BLaER1 treated with 17β-estradiol and CSF1 and Interleukin-3, amounts not matched to agents 10 nM and 100 nM (cell line): ENCODE measurements around the gene ARMC8.

ENCODE experiments used
- H3K27ac ChIP-seq, 11 experiments: shearing (Covaris generic); formaldehyde crosslinking; 2 replicates each; pipeline ENCODE4 v1.8.1; 2022
- H3K27me3 ChIP-seq, 11 experiments: shearing (Covaris generic); formaldehyde crosslinking; 2 replicates each; pipeline ENCODE4 v1.8.1; 2022
- H3K36me3 ChIP-seq, 11 experiments: shearing (Covaris generic); formaldehyde crosslinking; 2 replicates each; pipeline ENCODE4 v1.8.1; 2022
- H3K4me1 ChIP-seq, 10 experiments: shearing (Covaris generic); formaldehyde crosslinking; 2 replicates each; pipeline ENCODE4 v1.8.1; 2022
- H3K4me2 ChIP-seq, 11 experiments: shearing (Covaris generic); formaldehyde crosslinking; 2 replicates each; pipeline ENCODE4 v1.8.1; 2022
- H3K4me3 ChIP-seq, 10 experiments: shearing (Covaris generic); formaldehyde crosslinking; 2 replicates each; pipeline ENCODE4 v1.8.1; 2022
- H3K9ac ChIP-seq, 11 experiments: shearing (Covaris generic); formaldehyde crosslinking; 2 replicates each; pipeline ENCODE4 v1.8.1; 2022
- H3K9me3 ChIP-seq, 11 experiments: shearing (Covaris generic); formaldehyde crosslinking; replicated peaks in 1 of 11; 2 replicates each; pipeline ENCODE4 v1.8.1; 2022
- H4K20me1 ChIP-seq, 11 experiments: shearing (Covaris generic); formaldehyde crosslinking; 2 replicates each; pipeline ENCODE4 v1.8.1; 2022
- Cebpa-rat ChIP-seq, 11 experiments: shearing (Covaris generic); IDR thresholded peaks; 2 replicates each; pipeline ENCODE4 v1.8.1; 2022

ARMC8 gene

DNA sequence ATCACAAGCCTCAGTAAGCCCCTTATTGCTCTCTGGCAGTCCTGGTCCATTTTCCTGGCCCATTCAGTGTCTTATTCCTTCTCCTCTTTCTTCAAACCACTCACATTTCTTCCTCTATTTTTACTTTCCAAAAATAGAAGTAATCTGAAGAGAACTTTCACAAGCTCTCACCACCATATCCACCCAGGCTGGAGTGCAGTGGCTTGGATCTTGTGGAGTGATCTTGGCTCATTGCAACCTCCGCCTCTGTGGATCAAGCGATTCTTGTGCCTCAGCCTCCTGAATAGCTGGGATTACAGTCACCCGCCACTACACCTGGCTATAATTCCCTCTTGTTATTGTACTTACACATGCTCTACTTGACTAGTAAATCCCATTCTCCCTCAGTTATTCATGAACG lies 16.8 kb downstream of the ARMC8 start:
- no peak for TF ChIP-seq Cebpa-rat (IDR thresholded peaks at IDR 0.05)
- Histone ChIP-seq H3K9ac (no peak overlapping the region), H4K20me1 (peaks cover 71 to 100% (median 97%) of the 10 kb centered on the region in 11 experiments), H3K9me3 (peaks cover 0 to 24% (median 16%) of the 10 kb centered on the region in 11 experiments; a peak in 15 of 22 replicates), H3K27me3 (no peaks in the 10 kb centered on the region), H3K4me3 (no peak overlapping the region), H3K27ac (0 out of 22 replicates have a peak overlapping the region, but pooled peaks of 1 of the 11 experiments have one; percentile 12), H3K4me2 (peak overlapping the region in 8 of 11 experiments; percentile 11 to 58 (median 50); a peak in 13 of 22 replicates), H3K4me1 (peaks cover 13 to 34% (median 22%) of the 10 kb centered on the region in 10 experiments), H3K36me3 (peaks cover 30 to 64% (median 54%) of the 10 kb centered on the region in 11 experiments; a peak in 21 of 22 replicates)

GRCh38 chr3:138205527-138205926 lies 18.4 kb downstream of the ARMC8 start:
- H3K27ac ChIP-seq: no peak overlapping the region

GRCh38 chr3:138206196-138206595 lies 19.1 kb downstream of the ARMC8 start:
- Histone ChIP-seq H3K4me1 (peaks cover 0 to 19% (median 12%) of the 10 kb centered on the region in 10 experiments; a peak in 16 of 20 replicates), H3K4me2 (no peak overlapping the region), H3K36me3 (peaks cover 40 to 78% (median 61%) of the 10 kb centered on the region in 11 experiments; a peak in 21 of 22 replicates), H3K27ac (no peak overlapping the region), H3K9ac (no peak overlapping the region), H3K4me3 (no peak overlapping the region), H4K20me1 (peaks cover 55 to 100% (median 97%) of the 10 kb centered on the region in 11 experiments; a peak in 21 of 22 replicates), H3K27me3 (no peaks in the 10 kb centered on the region), H3K9me3 (peaks cover 0 to 24% (median 16%) of the 10 kb centered on the region in 11 experiments; a peak in 15 of 22 replicates)
- TF ChIP-seq Cebpa-rat (IDR thresholded peaks at IDR 0.05): no peak

More at GRCh38 chr3:138205527-138205926, 18.4 kb downstream of the ARMC8 start:
- H3K4me1 ChIP-seq: peaks cover 0 to 19% (median 12%) of the 10 kb centered on the region in 10 experiments; a peak in 16 of 20 replicates
- peaks cover 38 to 76% (median 60%) of the 10 kb centered on the region in 11 experiments; a peak in 21 of 22 replicates for H3K36me3 ChIP-seq
- no peak overlapping the region for H3K4me3 ChIP-seq
- peaks cover 0 to 24% (median 16%) of the 10 kb centered on the region in 11 experiments; a peak in 15 of 22 replicates for H3K9me3 ChIP-seq
- H3K27me3 ChIP-seq: no peaks in the 10 kb centered on the region
- H3K4me2 ChIP-seq: no peak overlapping the region
- TF ChIP-seq Cebpa-rat (IDR thresholded peaks at IDR 0.05): no peak
- H3K9ac ChIP-seq: no peak overlapping the region
- peaks cover 59 to 100% (median 97%) of the 10 kb centered on the region in 11 experiments for H4K20me1 ChIP-seq

DNA sequence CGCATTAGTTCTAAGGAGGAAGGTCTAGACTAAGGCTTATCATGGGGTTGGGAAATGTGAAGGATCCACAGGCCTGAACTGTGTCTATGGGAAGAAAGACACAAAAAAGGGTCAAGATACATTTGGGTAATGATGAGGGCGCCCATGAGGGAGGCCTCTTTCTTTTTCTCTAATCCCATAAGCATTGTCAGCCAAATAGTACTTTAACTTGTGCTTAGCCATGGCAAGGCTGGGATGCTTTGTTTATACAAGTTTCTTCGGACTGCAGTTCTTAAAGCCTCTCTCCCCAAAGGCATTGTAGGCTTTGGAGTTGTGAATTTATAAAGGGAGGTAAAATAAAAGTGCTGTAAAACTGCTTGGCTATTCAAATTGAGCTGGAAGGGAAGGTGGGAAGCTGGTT lies 23.4 kb downstream of the ARMC8 start:
- no peak for TF ChIP-seq Cebpa-rat (IDR thresholded peaks at IDR 0.05)
- peaks cover 0 to 24% (median 15%) of the 10 kb centered on the region in 11 experiments; a peak in 15 of 22 replicates for H3K9me3 ChIP-seq
- no peak overlapping the region for H3K27ac ChIP-seq
- no peak overlapping the region for H3K4me3 ChIP-seq
- peaks cover 0 to 9% (median 0%) of the 10 kb centered on the region in 10 experiments; a peak in 1 of 20 replicates for H3K4me1 ChIP-seq
- no peak overlapping the region for H3K9ac ChIP-seq
- H4K20me1 ChIP-seq: peaks cover 21 to 99% (median 86%) of the 10 kb centered on the region in 11 experiments; a peak in 20 of 22 replicates
- H3K36me3 ChIP-seq: peaks cover 45 to 97% (median 77%) of the 10 kb centered on the region in 11 experiments
- no peak overlapping the region for H3K4me2 ChIP-seq
- no peaks in the 10 kb centered on the region for H3K27me3 ChIP-seq

DNA sequence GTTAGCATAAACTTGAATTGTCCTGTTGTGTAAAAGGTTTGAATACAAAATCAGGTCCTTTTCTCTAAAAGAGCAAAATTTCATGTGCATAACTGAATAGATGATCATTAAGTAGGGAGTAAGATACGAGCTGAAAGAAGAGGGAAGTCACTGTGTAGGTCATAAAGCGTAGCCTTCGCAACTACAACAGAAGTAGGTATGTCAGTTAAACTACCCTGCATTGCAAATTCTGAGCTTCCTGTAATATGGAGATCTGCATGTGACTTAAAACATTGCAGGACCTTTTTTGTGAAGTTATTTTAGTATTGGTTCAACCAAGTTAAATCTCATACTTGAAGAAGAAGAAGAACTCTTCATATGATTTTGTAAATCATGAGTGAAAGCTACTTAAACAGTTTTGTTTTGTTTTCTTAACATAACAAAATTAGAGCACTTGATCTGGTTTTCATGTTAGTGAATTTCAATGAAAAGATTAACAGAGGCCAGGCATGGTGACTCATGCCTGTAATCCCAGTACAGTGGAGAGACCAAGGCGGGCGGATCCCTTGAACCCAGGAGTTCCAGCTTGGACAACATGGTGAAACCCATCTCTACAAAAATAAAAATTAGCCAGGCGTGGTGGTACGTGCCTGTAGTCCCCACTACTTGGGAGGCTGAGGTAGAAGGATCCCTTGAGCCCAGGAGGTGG lies 26.4 kb downstream of the ARMC8 start:
- Histone ChIP-seq H4K20me1 (peaks cover 10 to 99% (median 70%) of the 10 kb centered on the region in 11 experiments; a peak in 20 of 22 replicates), H3K4me1 (peaks cover 0 to 13% (median 0%) of the 10 kb centered on the region in 10 experiments; a peak in 5 of 20 replicates), H3K27ac (no peak overlapping the region), H3K4me3 (no peak overlapping the region), H3K9me3 (0 out of 22 replicates have a peak, but pooled peaks cover 0 to under 1% (median 0%) of the 10 kb centered on the region in 11 experiments), H3K36me3 (peaks cover 44 to 91% (median 63%) of the 10 kb centered on the region in 11 experiments), H3K4me2 (no peak overlapping the region), H3K27me3 (no peaks in the 10 kb centered on the region), H3K9ac (no peak overlapping the region)
- TF ChIP-seq Cebpa-rat (IDR thresholded peaks at IDR 0.05): no peak

DNA sequence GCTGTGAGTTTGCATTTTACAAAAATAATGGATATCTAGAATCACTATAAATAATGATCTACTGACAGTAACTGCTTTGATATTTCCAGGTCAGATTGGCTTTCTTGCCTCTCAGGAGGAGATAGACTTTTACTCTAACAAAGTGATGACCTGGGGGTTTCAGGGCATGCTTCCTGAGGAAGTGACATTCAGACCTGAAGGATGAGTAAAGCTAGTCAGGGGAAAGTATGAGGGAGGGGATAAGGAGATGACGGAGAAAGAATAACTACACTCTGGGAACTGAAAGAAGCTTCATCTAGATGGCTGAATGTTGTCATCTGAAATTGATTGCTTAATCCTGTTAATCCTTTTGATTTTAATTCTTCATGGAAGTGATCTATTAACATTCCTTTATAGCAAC lies 32.2 kb downstream of the ARMC8 start:
- TF ChIP-seq Cebpa-rat (IDR thresholded peaks at IDR 0.05): no peak
- no peak overlapping the region for H3K9ac ChIP-seq
- peaks cover 14 to 59% (median 38%) of the 10 kb centered on the region in 10 experiments for H3K4me1 ChIP-seq
- peaks cover 28 to 78% (median 40%) of the 10 kb centered on the region in 11 experiments for H3K36me3 ChIP-seq
- peak overlapping the region in 6 of 11 experiments; percentile 18 to 80 (median 42); a peak in 12 of 22 replicates for H3K4me2 ChIP-seq
- no peaks in the 10 kb centered on the region for H3K27me3 ChIP-seq
- H4K20me1 ChIP-seq: peaks cover 4 to 81% (median 60%) of the 10 kb centered on the region in 11 experiments; a peak in 19 of 22 replicates
- H3K9me3 ChIP-seq: no peaks in the 10 kb centered on the region
- no peak overlapping the region for H3K4me3 ChIP-seq
- no peak overlapping the region for H3K27ac ChIP-seq

- Histone ChIP-seq H3K27me3 (no peaks in the 10 kb centered on the region), H3K36me3 (peaks cover 34 to 78% (median 42%) of the 10 kb centered on the region in 11 experiments), H3K9ac (no peak overlapping the region), H3K9me3 (no peaks in the 10 kb centered on the region), H3K4me2 (peak overlapping the region in 3 of 11 experiments; percentile 71 to 80 (median 78); a peak in 4 of 22 replicates), H3K4me1 (peaks cover 14 to 59% (median 38%) of the 10 kb centered on the region in 10 experiments), H3K4me3 (no peak overlapping the region), H3K27ac (no peak overlapping the region), H4K20me1 (peaks cover 4 to 71% (median 51%) of the 10 kb centered on the region in 11 experiments; a peak in 17 of 22 replicates)
- TF ChIP-seq Cebpa-rat (IDR thresholded peaks at IDR 0.05): no peak
Observed at GRCh38 chr3:138220242-138220641, 33.1 kb downstream of the ARMC8 start.

DNA sequence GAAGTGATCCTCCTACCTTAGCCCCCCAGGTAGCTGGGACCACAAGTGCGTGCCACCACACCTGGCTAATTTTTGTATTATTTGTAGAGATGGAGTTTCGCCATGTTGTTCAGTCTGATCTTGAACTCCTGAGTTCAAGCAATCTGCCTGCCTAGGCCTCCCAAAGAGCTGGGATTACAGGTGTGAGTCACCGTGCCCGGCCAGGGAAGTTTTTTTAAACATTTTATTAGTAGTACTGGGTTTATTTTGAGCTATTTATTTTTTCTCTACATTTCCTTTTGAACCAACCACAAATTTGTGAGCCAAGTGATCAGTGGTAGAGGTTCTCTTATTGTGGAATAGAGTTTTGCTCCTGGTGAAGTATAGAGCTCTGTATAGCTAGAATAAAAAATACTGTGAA lies 33.7 kb downstream of the ARMC8 start:
- Histone ChIP-seq H3K36me3 (peaks cover 38 to 78% (median 45%) of the 10 kb centered on the region in 11 experiments), H3K9ac (no peak overlapping the region), H3K4me2 (peak overlapping the region in 7 of 11 experiments; percentile 14 to 80 (median 42); a peak in 9 of 22 replicates), H3K4me1 (peaks cover 14 to 59% (median 38%) of the 10 kb centered on the region in 10 experiments), H4K20me1 (peaks cover 4 to 66% (median 50%) of the 10 kb centered on the region in 11 experiments; a peak in 16 of 22 replicates), H3K4me3 (no peak overlapping the region), H3K27ac (no peak overlapping the region), H3K9me3 (no peaks in the 10 kb centered on the region), H3K27me3 (no peaks in the 10 kb centered on the region)
- TF ChIP-seq Cebpa-rat (IDR thresholded peaks at IDR 0.05): no peak
